T-helper 22 cell (primary cell): ENCODE measurements around the gene FTO.

Experiments used
- DNase-seq: peaks from one replicate; pipeline ENCODE4 v3.0.0-alpha.2; 2020; ENCODE audit warnings: low read depth

Gene FTO

DNA sequence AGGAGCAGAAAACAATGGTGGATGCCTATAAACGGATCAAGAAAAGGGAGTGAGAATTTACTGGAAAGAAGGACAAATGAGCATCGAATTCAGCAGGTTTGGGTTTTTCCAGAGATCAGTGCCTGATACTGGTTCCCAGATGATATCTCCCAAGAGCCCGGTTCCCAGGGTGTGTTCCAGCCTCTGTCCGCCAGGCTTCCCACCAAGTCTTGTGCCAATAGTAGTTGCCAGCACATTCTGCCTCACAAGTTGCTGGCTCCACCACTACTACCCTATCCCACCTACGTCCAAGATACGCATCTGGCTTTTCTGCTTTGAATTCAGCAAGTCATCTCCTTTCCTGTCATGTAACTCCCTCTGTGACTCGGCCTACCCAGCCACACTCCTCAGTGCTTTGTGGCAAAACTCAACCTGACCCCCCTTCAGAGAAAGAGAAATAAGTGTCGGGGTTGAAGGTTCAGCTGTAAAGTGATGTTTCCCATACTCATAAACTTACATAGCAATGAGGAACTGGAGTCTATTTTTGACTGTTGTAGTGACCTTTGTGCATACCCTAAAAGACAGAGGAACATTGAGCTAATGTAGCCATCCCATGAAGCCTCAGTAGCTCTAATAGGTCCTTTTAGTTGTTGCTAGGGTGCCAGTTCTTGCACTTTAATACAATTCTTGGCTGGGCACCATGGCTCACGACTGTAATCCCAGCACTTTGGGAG is 305.7 kb downstream of the FTO start:
- no peak for DNase-seq

DNA sequence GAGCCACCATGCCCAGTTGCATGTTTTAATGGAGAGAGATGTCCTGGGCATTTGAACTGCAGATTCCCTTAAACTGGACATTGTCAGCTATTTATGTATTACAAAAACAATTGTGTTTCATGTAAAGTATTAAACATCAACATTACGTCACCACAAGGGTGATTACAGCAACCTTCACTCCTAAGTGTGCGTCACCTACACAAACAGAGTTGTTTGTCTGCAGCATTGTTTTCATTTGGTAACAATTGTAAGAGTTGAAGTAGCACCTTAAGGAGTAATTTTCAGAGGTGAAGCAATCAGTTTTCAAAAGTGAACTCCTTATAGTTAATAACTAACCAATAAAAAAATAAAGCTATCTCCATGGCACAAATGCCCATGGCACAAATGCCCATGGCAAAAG is 311.2 kb downstream of the FTO start:
- no peak for DNase-seq

DNA sequence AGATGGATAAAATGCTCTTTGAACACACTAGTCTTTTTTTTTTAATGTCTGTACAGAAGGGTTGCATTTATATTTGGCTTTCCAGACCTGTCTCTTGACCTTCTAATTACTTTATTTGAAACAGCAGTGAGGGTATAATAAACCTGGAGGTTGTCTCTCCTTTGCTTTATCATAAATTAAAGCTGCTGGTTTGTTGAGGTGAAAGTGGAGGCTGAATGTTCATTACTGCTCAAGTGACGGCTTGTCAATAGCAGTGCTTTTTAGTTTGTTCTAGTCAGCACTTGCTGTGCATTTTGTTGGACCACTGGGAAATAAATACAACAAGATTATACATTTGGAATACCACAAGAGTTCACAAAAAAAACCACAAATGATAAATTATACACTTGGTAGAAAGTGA is 318.4 kb downstream of the FTO start:
- no peak for DNase-seq

DNA sequence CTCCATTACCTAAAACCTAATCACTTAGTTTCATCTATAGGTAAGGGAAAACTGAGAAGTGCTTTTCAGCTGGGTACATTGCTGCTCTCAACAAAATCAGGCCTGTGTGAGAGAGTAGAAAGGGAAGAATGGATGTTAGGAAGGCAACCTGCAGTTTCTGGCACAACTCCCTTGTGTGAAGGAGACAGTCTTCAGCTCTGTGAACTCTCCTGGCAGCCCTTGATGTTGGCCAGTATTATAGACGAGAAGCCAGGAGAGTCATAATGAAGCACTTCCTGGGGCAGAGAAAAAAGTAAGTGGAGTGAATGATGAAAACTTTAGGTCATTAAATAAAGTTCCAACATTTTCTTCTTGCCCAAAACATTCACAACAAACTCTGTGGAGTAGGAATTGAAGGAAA is 322.5 kb downstream of the FTO start:
- DNase-seq, result no peak

DNA sequence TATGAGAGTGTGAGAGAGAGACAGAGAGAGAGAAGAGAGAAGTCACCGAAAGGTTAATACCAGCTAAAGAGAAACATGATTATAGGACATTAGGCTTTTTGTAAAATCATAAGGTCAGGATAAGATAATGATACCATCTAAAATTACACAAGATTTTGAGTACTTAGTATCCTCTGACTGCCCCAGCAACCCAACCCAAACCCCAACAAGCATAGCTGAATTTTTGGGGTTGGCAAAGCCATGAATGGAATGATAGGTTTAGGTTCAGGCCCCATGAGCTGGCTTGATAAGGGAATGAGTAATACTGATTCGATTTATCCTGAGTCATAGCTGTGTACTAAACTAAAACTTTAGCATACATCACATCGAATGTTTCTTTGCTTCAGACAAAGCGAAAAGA is 323.1 kb downstream of the FTO start:
- DNase-seq, result no peak

DNA sequence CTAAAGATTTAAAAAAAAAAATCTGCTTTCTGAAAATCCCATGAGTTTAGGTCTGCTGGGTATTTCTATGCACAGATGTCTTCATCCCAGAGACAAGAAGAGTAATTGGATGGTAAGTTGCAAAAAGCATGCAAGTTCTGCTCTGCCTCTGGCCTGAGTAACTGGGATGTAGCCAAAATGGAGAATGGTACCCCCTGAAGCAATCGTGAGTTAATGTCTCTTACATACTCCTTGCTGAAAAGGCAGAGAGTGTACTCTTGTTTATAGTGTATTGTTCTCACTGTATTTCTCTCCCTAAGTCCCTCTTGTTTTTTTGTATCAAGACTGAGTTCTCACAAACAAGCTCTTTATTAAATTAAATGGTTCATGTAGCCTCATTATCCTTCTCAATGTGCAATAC is 323.6 kb downstream of the FTO start:
- DNase-seq, result no peak

DNA sequence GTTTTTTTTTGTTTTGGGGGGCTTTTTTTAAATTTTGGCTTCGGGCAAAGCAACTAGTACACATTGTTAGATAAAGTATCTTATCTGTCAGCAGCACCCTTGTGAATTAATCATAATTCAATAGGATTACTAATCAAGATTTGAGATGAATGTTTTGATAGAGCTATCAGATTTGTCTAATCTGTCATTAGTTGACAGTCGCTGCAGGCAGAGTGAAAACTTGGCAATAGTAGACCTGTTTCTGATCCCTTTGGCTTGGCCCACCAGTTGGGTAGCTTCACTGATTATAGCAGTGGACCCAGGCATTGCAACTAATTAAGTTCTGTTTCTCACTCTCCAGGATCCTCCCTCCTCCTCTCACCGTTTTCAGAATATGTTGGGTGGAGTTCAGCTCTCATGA is 324.0 kb downstream of the FTO start:
- no peak for DNase-seq

DNA sequence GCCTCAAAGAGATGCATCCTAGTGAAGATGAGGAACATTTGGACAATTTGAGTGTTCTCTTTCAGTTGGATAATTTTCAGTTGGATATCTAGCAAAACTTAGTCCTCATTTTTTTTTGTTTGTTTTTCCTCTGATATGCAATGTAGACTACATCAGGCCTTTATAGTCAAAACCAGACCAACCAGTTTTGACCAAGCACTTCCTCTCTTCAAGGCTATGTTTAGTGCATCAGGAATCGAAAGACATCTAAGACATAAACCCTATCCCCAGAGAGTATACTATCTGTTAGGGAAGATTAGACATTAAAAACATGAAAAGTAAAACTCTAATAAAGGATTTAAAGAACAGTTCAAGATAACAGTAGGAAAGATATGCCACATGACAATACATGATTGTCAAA is 326.5 kb downstream of the FTO start:
- DNase-seq, result no peak

DNA sequence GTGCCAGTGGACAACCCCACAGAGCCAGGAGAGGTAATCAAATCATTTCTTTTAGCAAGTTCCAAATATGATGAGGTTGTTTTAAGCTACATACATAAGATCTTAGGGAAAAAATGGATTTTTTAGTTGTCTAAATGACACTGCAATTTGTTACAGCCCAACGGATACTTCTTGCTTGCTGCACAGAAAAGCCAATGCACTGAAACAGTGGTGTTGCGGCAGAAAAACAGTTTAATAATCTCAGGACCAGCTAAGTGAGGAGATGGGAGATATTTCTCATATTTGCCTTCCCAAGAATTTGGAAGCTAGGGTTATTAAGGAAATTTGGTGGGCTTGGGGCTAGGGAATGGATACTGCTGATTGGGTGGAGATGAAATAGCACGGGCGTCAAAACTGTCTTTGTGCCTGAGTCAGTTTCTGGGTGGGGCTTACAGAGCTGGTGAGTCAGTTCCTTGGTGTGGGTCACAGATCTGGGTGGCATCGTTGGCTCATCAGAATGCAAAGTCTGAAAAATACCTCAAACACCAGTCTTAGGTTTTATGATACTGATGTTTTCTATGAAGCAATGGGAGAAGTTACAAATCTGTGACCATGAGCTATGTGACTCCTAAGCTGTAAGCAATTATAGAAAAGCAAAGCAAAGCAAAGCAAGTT is 327.3 kb downstream of the FTO start:
- DNase-seq, result no peak

DNA sequence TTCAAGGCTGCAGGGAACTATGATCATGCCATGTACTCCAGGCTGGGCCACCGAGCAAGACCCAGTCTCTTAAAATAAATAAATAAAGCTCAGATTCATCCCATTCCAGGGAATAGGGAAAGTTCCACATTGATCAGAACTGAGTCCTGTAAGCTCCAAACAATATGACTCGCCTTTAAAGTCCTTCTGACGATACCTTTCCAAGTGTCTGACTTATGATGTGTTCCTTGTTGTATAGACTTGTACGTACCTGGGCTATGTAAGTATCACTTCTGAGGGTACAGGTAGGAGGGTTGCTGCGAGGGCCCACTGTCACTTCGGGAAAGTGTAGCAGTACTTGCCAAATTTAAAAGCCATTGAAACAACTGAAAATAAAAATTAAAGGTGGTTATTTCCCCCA is 329.8 kb downstream of the FTO start:
- no peak for DNase-seq

DNA sequence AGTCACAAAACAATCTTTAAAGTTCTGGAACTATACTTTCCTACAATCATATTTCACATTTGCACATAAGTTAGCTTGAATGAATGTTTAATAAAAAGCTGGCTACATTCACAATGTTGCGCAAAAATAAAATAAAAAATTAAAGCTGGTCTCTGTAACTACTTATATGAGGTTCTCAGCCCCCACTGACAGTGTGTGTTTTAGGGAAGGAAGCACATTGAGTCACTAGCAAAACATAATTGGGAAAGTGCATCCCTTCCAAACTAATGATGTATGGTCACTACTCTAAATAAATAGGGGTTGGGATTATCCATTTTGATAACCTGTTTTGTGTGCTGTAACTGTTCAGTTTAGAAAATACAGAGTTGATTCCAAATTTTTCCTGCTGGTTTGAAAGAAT is 330.7 kb downstream of the FTO start:
- no peak for DNase-seq

DNA sequence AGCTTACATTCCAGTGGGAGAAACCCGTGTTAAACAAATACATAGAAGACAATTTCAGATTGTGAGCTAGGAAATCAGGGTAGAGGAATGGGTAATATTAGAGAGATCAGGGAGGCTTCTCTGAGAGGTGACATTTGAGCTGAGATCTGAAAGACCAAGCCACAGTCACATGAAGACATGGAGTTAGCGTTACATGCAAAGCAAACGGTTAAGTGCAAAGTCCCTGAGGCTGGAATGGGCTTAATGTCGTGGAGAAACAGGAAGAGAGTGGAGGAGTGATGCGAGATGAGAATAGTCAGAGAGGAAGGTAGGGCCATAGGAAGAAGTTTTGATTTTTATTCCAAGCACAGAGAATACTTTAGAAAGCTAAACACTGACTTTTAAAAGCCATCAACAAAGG is 336.5 kb downstream of the FTO start:
- no peak for DNase-seq

DNA sequence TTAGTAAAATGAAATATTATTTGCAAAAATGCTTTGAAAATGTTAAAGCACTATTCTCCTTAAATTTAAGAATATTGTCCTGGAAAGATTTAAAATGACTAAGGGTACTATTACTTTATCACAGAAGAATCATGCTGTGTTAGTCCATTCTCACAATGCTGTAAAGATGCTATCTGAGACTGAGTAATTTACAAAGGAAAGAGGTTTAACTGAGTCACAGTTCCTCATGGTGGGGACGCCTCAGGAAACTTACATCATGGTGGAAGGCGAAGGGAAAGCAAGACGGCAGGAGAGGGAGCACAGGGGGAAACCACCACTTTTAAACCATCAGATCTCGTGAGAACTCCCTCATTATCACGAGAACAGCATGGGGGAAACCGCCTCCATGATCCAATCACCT is 337.0 kb downstream of the FTO start:
- no peak for DNase-seq

DNA sequence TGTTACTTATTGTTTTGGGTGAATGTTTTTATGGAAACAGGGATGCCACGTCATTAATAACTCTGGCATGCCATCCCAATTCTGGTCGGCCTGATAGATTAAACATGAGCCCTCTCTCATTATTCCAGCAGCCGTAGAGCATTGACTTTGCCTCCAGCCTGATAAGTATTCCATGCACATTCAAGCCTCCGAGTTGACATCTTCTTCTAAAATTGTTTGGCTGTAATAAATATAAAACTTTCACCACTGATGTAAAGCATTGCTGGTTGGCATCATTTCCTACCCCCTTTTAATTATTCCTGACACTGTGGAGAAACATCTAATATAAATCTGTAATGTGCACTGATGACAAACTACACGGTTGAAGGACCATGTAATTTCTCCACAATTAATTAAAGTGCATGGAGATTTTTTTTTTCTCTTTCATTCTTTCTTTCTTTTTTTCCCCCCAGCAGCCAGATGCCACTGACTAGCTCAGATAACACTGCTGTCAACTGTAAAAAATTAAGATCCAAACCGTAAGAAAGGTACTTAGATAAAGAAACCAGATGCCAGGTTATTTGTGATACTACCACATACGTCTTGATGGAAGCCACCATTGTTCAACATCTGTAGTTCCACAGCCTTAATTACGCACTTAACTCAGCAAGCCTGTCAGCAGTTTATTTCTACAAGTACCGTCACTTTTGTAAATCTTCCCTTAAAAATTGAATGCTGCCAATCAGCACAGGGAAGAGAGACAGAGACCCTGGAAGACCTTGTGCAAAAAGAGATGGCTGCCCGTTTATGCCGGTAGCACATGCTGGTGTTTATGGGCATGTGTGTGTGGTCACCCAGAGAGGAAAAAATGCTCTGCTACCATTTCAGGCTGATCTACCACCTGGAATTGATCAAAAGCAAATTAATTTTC is 344.9 kb downstream of the FTO start:
- no peak for DNase-seq

DNA sequence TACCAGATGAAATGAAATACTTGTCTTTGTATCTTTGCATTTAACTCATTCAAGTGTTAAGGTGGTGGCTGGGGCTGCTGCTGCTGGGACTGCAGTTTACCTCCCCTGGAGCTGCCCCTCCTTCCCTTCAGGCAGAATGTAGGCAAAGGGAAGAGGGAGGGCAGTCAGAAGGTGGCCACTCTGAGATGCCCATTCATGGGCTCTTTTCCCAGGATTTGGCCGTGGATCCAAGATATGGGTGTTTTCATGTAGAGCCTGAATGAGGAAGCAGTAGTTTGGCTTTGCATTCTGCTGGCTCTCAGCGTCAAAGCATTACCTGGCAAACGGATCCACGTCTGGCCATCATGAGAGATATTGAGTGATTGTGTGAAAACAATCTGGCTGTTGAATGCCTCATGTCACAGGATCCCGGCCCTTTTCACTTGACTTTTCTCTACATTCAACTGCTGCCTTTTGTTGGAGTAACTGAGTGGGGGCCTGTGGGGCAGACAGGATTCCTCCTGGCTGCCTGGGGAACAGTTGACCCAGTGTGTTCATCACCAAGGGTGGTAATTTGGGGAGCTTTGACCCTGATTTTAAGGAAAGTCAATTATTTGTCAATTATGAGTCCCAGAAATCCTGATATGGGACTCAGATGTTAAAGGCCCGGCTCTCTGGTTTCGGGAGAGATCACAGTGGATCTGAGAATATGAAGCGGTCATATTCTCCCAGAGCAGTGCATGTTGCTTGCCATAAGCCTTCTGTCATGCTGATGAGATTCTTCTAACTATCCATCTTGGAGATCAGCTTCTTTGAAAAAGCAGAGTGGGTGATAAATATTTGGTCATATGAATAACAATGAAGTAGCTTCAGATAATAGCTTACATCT is 345.9 kb downstream of the FTO start:
- DNase-seq, result no peak

DNA sequence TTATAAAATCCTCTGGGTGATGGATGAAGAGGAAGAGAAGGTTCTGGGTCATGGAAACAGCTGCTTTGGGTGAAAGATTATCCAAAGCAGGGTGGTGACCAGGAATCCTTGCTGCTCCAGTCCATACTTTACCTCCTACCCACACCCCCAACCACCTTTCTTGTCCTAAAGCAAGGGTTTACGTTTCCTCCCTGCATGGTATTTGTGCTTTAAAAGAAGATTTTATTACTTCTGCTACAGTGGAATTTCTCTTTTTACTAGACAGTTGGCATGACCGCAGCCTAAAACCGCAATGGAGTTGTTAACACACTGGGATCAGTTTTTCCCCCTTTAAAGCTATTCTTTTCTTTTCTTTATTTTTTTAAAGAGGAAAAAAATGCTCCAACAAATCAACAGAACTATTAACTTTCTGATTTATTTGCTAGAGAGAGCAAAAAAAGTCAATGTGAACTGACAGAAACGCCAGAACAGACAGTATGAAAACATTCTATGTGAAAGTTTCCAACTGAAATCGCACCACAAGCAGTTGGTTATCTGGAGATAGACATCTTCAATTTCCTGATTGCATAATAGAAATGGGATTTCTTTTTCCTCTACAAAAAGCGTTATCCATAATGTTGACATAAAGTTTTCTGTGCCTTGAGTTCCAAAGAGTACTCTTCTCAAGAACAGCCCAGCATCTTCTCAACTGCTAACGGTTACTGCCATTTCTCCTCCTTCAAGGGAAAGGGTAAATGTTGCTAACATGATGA is 346.7 kb downstream of the FTO start:
- DNase-seq, result no peak

DNA sequence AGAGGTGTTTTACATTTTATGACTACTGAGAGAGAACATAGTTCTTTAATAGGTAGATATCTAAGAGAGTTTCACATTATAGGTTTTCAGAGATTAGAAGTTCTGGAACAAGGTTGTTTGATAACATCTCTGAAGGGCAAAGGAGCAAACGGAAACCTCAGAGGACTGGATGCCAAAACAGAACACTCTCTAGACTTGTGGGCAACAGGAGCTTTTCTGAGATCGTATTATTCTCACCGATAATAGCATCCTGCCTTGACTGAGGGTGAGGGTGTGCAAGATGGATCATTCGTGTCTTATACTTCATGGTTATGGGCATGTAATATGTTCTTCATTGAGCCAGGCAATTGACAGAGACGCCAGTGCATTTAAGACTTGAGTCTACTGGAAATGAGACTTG is 347.9 kb downstream of the FTO start:
- no peak for DNase-seq

DNA sequence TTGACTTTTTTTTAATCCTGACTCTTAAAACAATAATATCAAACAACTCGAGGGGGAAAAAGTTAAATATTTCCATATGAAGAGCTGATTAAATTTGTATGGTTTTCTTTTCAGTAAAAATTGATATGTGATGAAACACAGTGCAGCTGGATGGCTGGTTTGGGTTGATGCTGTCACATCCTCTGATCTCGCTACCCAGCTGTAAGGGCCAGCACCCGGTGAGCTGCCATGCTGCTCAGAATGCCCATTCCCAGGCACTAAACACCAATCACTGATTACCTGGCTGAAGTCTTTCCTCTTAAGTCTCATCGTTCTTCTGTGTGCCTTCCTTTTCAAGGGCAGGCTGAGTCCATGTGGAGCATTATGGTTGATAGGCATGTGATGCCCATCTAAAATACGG is 348.3 kb downstream of the FTO start:
- no peak for DNase-seq

DNA sequence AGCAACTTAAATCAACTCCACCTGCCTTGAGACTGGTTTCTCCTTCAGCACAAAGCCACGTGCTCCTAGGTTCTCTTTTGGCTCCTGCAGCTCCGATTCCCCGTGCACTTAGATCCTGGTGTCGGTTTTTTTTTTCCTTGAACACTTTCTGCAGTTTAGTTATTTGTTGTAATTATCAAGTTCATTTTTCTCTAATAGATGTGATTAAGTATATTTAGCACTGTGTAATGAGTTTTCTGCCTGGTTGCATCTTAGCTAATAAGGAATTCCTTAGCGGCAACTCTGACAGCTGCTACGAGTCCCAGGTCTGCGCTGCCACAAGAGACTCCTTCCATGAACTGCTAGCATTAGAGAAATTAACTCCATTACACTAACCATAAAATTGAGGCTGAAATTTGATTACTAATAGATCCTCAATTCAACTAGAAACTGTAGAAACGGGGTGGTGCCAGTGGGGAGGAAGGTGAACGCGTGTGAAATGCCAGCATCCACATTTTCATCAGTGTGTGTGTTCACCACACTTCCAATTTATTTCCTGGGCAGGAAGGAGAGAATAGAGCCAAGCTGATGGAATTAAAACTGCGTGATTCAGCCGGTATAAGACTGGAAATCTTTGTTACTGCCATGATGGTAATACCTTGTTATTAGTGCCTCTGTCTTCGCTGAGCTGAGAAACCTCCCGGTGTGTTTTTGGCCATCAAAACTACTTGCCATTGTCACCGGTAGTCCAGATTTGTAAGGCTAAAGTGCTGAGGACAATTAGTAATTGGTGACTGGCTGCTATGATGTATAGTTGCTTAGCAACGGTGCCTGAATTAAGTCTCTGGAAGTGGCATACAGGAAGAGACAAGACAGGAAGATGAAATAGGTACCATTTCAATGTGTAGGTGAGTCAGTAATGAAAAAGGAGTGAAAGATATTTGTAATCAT is 350.2 kb downstream of the FTO start:
- DNase-seq, result no peak

DNA sequence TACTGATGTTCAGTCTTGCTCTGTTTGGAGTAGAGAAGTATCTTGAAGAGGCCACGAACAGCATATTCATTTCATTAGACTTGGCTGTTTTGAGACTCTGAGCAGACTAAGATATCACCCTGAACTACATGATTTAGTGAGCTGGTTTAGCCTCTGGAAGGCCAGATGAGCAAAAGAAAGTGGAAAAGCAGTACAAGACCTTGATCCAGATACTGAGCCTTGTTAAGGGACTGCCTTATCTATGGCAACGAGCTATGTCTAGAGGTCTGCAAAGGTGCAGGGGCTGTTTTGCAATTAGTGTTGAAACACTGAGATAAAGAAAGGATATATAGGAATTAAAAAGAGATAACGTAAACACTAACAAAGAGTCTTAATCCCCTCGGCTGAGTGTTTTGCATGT is 351.2 kb downstream of the FTO start:
- no peak for DNase-seq
